Endodermal cell (in vitro differentiated cells): Measurements from ENCODE around the gene INF2. TPM values are rescaled to one million over a fixed set of nuclear protein-coding genes. Genes with fewer than 3 reads are reported as not detected.

Experiments
- DNase-seq: peaks from one replicate; pipeline ENCODE4 v3.0.0-alpha.2; 2017
- H3K27ac ChIP-seq: 2 replicates; pipeline ENCODE4 v1.5.1; 2013; ENCODE audit warnings: mild to moderate bottlenecking, low read depth, low read length, moderate library complexity
- H3K27me3 ChIP-seq: 2 replicates; pipeline ENCODE4 v1.6.1; 2013; ENCODE audit warnings: mild to moderate bottlenecking, low read length, moderate library complexity; ENCODE audit not compliant: insufficient read depth, control insufficient read depth, poor library complexity, severe bottlenecking
- H3K36me3 ChIP-seq: 2 replicates; pipeline ENCODE4 v1.7.0; 2013; ENCODE audit warnings: mild to moderate bottlenecking, low read length, moderate library complexity; ENCODE audit not compliant: control insufficient read depth, insufficient read depth
- H3K4me1 ChIP-seq: one replicate; pipeline ENCODE4 v1.7.0; 2013; ENCODE audit warnings: low read length; ENCODE audit not compliant: control insufficient read depth, insufficient read depth
- H3K4me3 ChIP-seq: 2 replicates; pipeline ENCODE4 v1.5.1; 2013; ENCODE audit warnings: mild to moderate bottlenecking, low read length, moderate library complexity
- H3K9ac ChIP-seq: 2 replicates; pipeline ENCODE4 v1.6.1; 2013; ENCODE audit warnings: mild to moderate bottlenecking, low read length, moderate library complexity; ENCODE audit not compliant: poor library complexity, severe bottlenecking; ENCODE audit errors: extremely low read depth
- H3K9me3 ChIP-seq: 2 replicates; pipeline ENCODE4 v1.6.1; 2013; ENCODE audit warnings: mild to moderate bottlenecking, low read length, moderate library complexity; ENCODE audit not compliant: control insufficient read depth
- H3K27ac Mint-ChIP-seq: 2 replicates; pipeline ENCODE4 v1.8.0; 2020; ENCODE audit warnings: mixed read lengths
- H3K27me3 Mint-ChIP-seq: 2 replicates; pipeline ENCODE4 v1.8.0; 2021; ENCODE audit warnings: mild to moderate bottlenecking, mixed read lengths; ENCODE audit not compliant: insufficient read depth
- H3K36me3 Mint-ChIP-seq: 2 replicates; pipeline ENCODE4 v1.8.0; 2020; ENCODE audit warnings: low read depth, mixed read lengths
- H3K4me1 Mint-ChIP-seq: 2 replicates; pipeline ENCODE4 v1.8.0; 2020; ENCODE audit warnings: mixed read lengths
- H3K4me3 Mint-ChIP-seq: 2 replicates; pipeline ENCODE4 v1.8.0; 2020; ENCODE audit warnings: mild to moderate bottlenecking, moderate library complexity, mixed read lengths
- H3K9me3 Mint-ChIP-seq: 2 replicates; pipeline ENCODE4 v1.8.0; 2020; ENCODE audit warnings: mild to moderate bottlenecking, mixed read lengths
- CTCF ChIP-seq: fragments of 200-600 bp; sonication (generic); conservative IDR thresholded peaks from 2 replicates; pipeline ENCODE4 v1.5.0; 2021; ENCODE audit warnings: antibody characterized with exemption, mild to moderate bottlenecking
- WGBS, 2 experiments: methylation state at CpG; one replicate each; pipeline versions ENCODE4 v1.1.5 to v1.1.7; 2013; ENCODE audit warnings: missing lambda C conversion rate in 2 of 2, mixed read lengths in 1 of 2; ENCODE audit not compliant: insufficient coverage in 1 of 2, insufficient read length in 1 of 2; 5-methylcytosine and 5-hydroxymethylcytosine counted together
- total RNA-seq, 2 donors: library from RNA; stranded (reverse); fragmentation: NEBNext Ultra II Directional in 1 of 2; extraction: Animal tissue kit (Norgen Biotek cat#: 25700) in 1 of 2; gene quantifications; 2 replicates in 1 of 2; 3 replicates in 1 of 2; pipeline ENCODE4 v1.2.1, GENCODE V29; 2021

The INF2 gene
- total RNA-seq, 2 donors from 2014 or later: 99.7 to 114 TPM

GRCh38 chr14:104701383-104702076 is 12.1 kb downstream of the INF2 start:
- WGBS, 2 experiments: 92 to 96% methylated on average over 45 to 46 of the region's 46 CpGs
- TF ChIP-seq CTCF: no peak
- no peaks in the 10 kb centered on the region for H3K4me1 ChIP-seq
- H3K27me3 ChIP-seq: no peaks in the 10 kb centered on the region
- H3K36me3 Mint-ChIP-seq: peaks cover 36% of the 10 kb centered on the region
- DNase-seq: no peak
- H3K4me3 Mint-ChIP-seq: no peak overlapping the region
- peaks cover 11% of the 10 kb centered on the region for H3K9me3 Mint-ChIP-seq
- H3K4me1 Mint-ChIP-seq: peaks cover 7% of the 10 kb centered on the region
- H3K27ac ChIP-seq: no peak overlapping the region
- H3K36me3 ChIP-seq: peaks cover 29% of the 10 kb centered on the region
- no peak overlapping the region for H3K27ac Mint-ChIP-seq
- H3K4me3 ChIP-seq: no peak overlapping the region
- no peak overlapping the region for H3K9ac ChIP-seq
- peaks cover 12% of the 10 kb centered on the region for H3K9me3 ChIP-seq
- H3K27me3 Mint-ChIP-seq: no peaks in the 10 kb centered on the region

DNA sequence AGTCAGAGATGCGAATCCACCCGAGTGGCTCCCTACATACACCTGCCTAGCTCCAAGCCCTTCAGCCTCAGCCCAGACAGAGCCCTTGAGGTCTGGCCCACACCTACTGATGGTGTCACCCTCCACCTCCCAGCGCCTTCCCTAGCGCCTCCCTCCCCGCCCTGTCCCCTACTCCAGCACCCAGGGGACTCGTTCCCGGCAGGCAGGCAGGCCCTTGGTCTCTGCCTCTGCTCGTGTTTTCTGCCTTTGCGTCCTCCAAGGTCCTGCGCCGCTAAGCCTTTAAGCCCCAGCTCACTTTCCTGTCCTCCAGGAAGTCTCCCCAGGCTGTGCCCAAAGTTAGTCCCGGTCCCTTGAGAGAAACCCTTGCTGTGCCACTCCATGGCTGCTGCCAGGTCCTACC is 12.7 kb downstream of the INF2 start:
- H3K9ac ChIP-seq: no peak overlapping the region
- no peak overlapping the region for H3K4me3 Mint-ChIP-seq
- peaks cover 12% of the 10 kb centered on the region for H3K9me3 ChIP-seq
- H3K4me3 ChIP-seq: no peak overlapping the region
- H3K36me3 ChIP-seq: peaks cover 29% of the 10 kb centered on the region
- no peak for TF ChIP-seq CTCF
- peaks cover 7% of the 10 kb centered on the region for H3K4me1 Mint-ChIP-seq
- peaks cover 36% of the 10 kb centered on the region for H3K36me3 Mint-ChIP-seq
- no peaks in the 10 kb centered on the region for H3K27me3 Mint-ChIP-seq
- H3K4me1 ChIP-seq: no peaks in the 10 kb centered on the region
- no peak overlapping the region for H3K27ac ChIP-seq
- H3K9me3 Mint-ChIP-seq: peaks cover 11% of the 10 kb centered on the region
- H3K27ac Mint-ChIP-seq: no peak overlapping the region
- DNase-seq: no peak
- no peaks in the 10 kb centered on the region for H3K27me3 ChIP-seq
- 89 to 95% methylated on average over 5 to 12 of the region's 12 CpGs for WGBS, 2 experiments

GRCh38 chr14:104702673-104703072 is 13.3 kb downstream of the INF2 start:
- no peak overlapping the region for H3K9ac ChIP-seq
- no peak for TF ChIP-seq CTCF
- H3K27ac ChIP-seq: no peak overlapping the region
- Mint-ChIP-seq H3K27me3 (no peaks in the 10 kb centered on the region), H3K4me1 (peaks cover 7% of the 10 kb centered on the region), H3K27ac (no peak overlapping the region), H3K36me3 (peaks cover 36% of the 10 kb centered on the region), H3K9me3 (peaks cover 11% of the 10 kb centered on the region), H3K4me3 (no peak overlapping the region)
- no peaks in the 10 kb centered on the region for H3K27me3 ChIP-seq
- WGBS, 2 experiments: 96% methylated on average over 4 of the region's 4 CpGs; no CpG with 5 or more reads in 1 of the 2 experiments
- no peaks in the 10 kb centered on the region for H3K4me1 ChIP-seq
- peaks cover 29% of the 10 kb centered on the region for H3K36me3 ChIP-seq
- no peak for DNase-seq
- H3K9me3 ChIP-seq: peaks cover 12% of the 10 kb centered on the region
- H3K4me3 ChIP-seq: no peak overlapping the region
